Measurements from ENCODE around the gene PSMC3IP.

The PSMC3IP gene

GRCh38 chr17:42531455-42532354 lies 45.8 kb downstream of the PSMC3IP start:
- H3K4me1 Mint-ChIP-seq: peaks cover 22% of the 10 kb centered on the region
- no peaks in the 10 kb centered on the region for H3K9me3 Mint-ChIP-seq
- DNase-seq (ENCODE audit: low spot score in 2 of 2) (peak; percentile 32 to 49), ATAC-seq (ENCODE audit: low read depth) (peak; percentile 28)
- H3K36me3 Mint-ChIP-seq: no peaks in the 10 kb centered on the region
- H3K27me3 Mint-ChIP-seq: peaks cover 1% of the 10 kb centered on the region
- no peak overlapping the region for H3K27ac Mint-ChIP-seq
- peak overlapping the region; percentile 84 for H3K4me3 Mint-ChIP-seq

GRCh38 chr17:42530952-42531454 lies 46.5 kb downstream of the PSMC3IP start:
- Mint-ChIP-seq H3K4me3 (peak overlapping the region; percentile 84), H3K27ac (no peak overlapping the region), H3K27me3 (peaks cover 1% of the 10 kb centered on the region), H3K4me1 (peaks cover 20% of the 10 kb centered on the region), H3K36me3 (no peaks in the 10 kb centered on the region), H3K9me3 (no peaks in the 10 kb centered on the region)
- DNase-seq (ENCODE audit: low spot score in 2 of 2) (no peak), ATAC-seq (ENCODE audit: low read depth) (no peak)

GRCh38 chr17:42529061-42529460 lies 48.5 kb downstream of the PSMC3IP start:
- no peak for ATAC-seq (ENCODE audit: low read depth)
- Mint-ChIP-seq H3K4me3 (no peak overlapping the region), H3K4me1 (peaks cover 18% of the 10 kb centered on the region), H3K27ac (no peak overlapping the region), H3K9me3 (no peaks in the 10 kb centered on the region), H3K36me3 (no peaks in the 10 kb centered on the region), H3K27me3 (peaks cover 1% of the 10 kb centered on the region)
- no peak for DNase-seq (ENCODE audit: low spot score in 2 of 2)

- no peaks in the 10 kb centered on the region for H3K36me3 Mint-ChIP-seq
- no peak overlapping the region for H3K4me3 Mint-ChIP-seq
- no peak for ATAC-seq (ENCODE audit: low read depth)
- no peak overlapping the region for H3K27ac Mint-ChIP-seq
- no peak for DNase-seq (ENCODE audit: low spot score in 2 of 2)
- H3K9me3 Mint-ChIP-seq: no peaks in the 10 kb centered on the region
- H3K27me3 Mint-ChIP-seq: peaks cover 1% of the 10 kb centered on the region
- peaks cover 15% of the 10 kb centered on the region for H3K4me1 Mint-ChIP-seq
Observed at GRCh38 chr17:42527932-42528331, 49.6 kb downstream of the PSMC3IP start.

- peaks cover 18% of the 10 kb centered on the region for H3K36me3 Mint-ChIP-seq
- peaks cover 11% of the 10 kb centered on the region for H3K4me1 Mint-ChIP-seq
- no peak overlapping the region for H3K27ac Mint-ChIP-seq
- peaks cover 1% of the 10 kb centered on the region for H3K27me3 Mint-ChIP-seq
- DNase-seq (ENCODE audit: low spot score in 2 of 2): no peak
- no peaks in the 10 kb centered on the region for H3K9me3 Mint-ChIP-seq
- no peak overlapping the region for H3K4me3 Mint-ChIP-seq
- ATAC-seq (ENCODE audit: low read depth): no peak
Observed at GRCh38 chr17:42526031-42526444, 51.5 kb downstream of the PSMC3IP start.

- no peak overlapping the region for H3K27ac Mint-ChIP-seq
Observed at GRCh38 chr17:42525221-42525620, 52.3 kb downstream of the PSMC3IP start.

GRCh38 chr17:42522798-42523278 lies 54.7 kb downstream of the PSMC3IP start:
- no peak overlapping the region for H3K27ac Mint-ChIP-seq
- no peak overlapping the region for H3K4me3 Mint-ChIP-seq
- no peaks in the 10 kb centered on the region for H3K9me3 Mint-ChIP-seq
- no peak for DNase-seq (ENCODE audit: low spot score in 2 of 2)
- peaks cover 1% of the 10 kb centered on the region for H3K27me3 Mint-ChIP-seq
- H3K4me1 Mint-ChIP-seq: peaks cover 5% of the 10 kb centered on the region
- H3K36me3 Mint-ChIP-seq: peaks cover 19% of the 10 kb centered on the region
- no peak for ATAC-seq (ENCODE audit: low read depth)

More at GRCh38 chr17:42525221-42525620, 52.3 kb downstream of the PSMC3IP start:
- ATAC-seq (ENCODE audit: low read depth) (no peak), DNase-seq (ENCODE audit: low spot score in 2 of 2) (no peak)
- H3K9me3 Mint-ChIP-seq: no peaks in the 10 kb centered on the region
- peaks cover 6% of the 10 kb centered on the region for H3K4me1 Mint-ChIP-seq
- peaks cover 19% of the 10 kb centered on the region for H3K36me3 Mint-ChIP-seq
- peaks cover 1% of the 10 kb centered on the region for H3K27me3 Mint-ChIP-seq
- H3K4me3 Mint-ChIP-seq: no peak overlapping the region

Data from memory B cell (primary cell).